Right forelimb (tissue), 1 donor: ENCODE data around the gene RHOA.

ENCODE experiments used
- DNase-seq: peaks from one replicate; pipeline ENCODE4 v3.0.0-alpha.2; 2018

Gene RHOA

GRCh38 chr3:49411968-49412631, at the start of gene RHOA, which contains the start of gene TCTA:
TSS of gene RHOA (minus strand) at chr3:49411976. CDS start at chr3:49375589, 36,387 bp downstream.
TSS of gene TCTA (plus strand) at chr3:49412423. CDS start at chr3:49412427, 4 bp downstream.
- peak; percentile 99 for DNase-seq

DNA sequence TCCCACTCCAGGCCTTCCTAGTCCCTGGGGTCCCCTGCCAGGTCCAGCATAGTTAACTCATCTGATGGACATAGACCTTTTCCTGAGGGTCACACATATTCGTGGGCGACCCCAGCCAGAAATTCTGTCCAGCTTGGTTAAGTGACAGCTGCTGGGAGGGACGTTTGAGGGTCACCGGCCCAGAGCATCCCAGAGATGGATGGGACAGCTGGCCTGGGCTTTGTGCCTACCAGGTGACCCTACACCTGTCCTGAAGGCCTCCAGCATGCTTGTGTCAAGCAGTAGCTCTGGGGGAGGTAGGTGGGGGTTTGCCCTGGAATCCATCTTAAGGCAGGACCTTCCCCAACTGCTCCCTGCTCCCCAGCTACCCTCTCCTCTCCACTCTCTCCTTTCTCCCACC, 49.2 kb upstream of the RHOA start:
- no peak for DNase-seq

DNA sequence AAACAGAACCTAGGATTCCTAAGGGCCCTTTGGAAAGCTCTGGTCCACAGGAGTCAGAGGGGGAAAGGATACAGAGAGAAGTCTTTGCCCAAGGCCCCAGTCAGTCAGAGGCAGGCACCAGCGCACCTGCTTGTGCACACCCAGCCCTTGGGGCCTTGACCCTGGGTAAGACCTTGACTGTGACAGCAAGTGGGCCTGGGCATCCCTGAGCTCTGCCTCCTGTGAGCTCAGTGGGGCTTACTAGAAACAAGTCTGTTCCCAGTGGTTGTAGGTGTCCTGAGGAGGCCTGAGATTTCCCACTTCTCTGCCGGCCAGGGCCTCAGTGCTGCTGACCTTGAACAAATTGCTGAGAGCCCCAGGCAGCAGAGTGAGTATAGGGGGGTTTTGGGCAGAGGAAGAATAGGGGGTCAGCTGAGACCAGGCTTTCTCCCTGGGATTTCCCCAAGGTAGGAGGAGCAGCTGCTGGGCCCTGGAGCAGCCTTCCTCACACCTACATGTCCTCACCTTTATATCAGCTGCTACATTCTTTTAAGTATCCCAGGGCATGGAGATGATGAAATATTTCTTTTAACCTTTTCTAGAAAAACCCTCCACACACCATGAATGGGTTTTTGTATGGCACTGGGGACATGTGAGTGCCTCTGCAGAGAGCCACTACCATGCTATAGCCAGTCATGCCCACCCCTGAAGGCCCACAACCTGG, 48.6 kb upstream of the RHOA start:
- no peak for DNase-seq

DNA sequence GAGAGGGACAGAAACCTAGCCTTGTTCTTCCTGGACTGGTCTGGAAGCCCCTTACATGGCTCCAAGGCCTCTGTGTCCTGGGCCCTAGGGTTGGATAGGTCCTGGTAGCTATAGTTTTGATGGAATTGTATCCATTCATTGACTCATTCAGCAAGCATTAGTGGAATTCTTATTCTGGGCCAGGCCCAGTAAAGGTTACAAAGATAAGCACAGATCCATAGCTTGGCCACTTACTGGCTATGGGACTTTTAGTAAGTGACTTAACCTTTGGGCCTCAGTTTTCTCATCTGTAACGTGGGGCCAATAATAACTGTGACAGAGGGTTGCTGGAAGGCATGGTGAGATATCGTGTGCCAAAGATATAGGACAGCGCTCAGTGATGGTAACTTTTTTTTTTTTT, 44.7 kb upstream of the RHOA start:
- no peak for DNase-seq

DNA sequence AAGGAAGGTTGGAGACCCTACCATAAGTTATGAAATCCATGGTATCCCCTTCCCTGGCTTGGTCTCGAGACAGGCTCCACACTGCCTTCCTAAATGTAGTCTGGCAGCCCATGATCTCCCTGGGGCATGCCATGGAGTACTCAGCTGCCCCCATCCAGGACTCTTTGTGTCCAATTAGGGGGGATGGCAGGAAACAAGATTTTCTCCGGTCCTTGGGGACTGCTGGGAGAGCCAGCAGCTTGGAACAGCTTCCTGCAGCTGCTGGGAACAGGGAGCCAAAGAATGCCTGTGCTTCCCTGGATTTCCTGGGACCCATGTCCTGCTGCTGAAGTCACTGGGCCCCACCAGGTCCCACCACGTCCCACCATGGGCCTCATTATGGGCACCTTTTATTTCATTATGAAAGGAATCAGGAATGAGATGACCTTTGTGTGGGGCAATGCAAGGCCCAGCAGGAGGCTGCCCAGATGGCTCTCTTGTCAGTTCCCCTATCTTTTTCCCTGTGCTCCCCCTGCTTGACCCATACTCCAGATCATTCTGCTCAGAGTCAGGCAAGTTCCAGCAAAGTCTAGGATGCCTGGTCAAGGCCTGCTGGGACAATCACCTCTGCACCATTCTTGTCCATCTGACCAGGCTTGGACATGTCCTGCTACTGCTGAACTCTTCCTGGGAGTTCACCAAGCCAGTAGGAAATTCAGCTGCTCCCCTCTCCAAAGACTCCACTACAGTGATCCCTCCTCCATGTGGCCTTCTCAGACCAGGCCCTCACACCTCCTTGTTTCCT, 43.3 kb upstream of the RHOA start:
- DNase-seq, result peak; percentile 55

DNA sequence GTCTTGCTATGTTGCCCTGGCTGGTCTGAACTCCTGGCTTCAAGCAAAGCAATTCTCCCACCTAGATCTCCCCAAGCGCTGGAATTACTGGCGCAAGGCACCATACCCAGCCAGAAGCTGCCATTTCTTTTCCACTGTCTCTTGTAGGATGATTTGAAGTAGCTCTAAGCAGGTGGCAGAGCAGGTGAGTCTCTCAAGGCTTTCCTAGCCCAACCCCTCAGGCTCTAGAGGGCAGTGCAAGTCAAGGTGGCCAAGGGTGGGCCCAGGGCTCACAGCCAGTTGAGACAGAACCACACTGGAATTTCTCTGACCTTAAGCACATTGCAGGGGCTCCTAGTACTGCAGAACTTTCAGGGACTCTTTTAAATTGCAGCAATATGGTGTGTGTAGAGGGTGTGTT, 42.7 kb upstream of the RHOA start:
- no peak for DNase-seq

DNA sequence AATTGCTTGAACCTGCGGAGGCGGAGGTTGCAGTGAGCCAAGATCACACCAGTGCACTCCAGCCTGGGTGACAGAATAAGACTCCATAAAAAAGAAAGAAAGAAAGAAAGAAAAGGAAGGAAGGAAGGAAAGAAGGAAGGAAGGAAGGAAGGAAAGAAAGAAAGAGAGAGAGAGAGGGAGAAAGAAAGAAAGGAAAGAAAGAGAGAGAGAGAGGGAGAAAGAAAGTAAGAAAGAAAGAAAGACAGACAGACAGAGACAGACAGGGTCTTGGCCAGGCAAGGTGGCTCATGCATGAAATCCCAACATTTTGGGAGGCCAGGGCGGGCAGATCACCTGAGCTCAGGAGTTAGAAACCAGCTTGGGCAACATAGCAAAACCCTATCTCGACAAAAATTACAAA, 41.8 kb upstream of the RHOA start:
- DNase-seq, result no peak

GRCh38 chr3:49445391-49445790, 33.6 kb upstream of the RHOA start:
- DNase-seq, result no peak

GRCh38 chr3:49434731-49435130, 23.0 kb upstream of the RHOA start:
- no peak for DNase-seq

DNA sequence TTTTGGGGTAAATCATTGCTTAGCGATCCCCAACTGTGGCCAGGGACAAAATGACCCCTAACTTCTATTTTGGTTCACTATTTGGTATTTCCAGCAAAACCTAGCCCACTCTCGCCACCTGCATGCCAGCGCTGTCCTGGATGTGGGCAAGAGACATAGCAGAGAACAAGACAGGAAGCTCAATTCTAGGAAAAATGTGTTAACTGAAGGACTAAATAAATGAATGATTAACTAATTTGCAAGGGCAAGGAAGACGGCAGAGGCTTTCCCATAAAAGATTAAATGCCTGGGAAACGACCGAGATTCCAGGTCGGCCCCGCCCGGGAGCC, 16.9 kb upstream of the RHOA start:
- no peak for DNase-seq

- no peak for DNase-seq
These were observed 15.8 kb upstream of the RHOA start for GRCh38 chr3:49427586-49427985.

DNA sequence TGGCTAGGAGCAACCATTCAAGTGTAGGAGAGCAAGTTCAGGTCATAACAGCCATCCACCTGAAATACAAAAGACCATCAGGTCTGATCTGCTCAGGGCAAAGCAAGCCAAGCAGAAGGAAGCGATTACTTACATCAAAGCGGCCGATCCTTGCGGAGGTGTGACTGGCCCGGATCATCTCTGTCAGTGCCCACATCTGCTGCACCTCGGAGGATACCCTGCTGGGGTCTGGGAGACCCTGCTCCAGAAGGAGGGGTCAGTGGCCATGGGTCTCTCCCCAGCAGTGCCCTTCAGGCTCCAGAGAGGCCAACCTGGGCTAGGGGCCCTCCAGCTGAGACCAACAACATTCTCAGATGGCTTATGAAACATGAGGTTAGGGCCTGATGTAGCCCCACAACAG, 13.0 kb upstream of the RHOA start:
- DNase-seq, result no peak

DNA sequence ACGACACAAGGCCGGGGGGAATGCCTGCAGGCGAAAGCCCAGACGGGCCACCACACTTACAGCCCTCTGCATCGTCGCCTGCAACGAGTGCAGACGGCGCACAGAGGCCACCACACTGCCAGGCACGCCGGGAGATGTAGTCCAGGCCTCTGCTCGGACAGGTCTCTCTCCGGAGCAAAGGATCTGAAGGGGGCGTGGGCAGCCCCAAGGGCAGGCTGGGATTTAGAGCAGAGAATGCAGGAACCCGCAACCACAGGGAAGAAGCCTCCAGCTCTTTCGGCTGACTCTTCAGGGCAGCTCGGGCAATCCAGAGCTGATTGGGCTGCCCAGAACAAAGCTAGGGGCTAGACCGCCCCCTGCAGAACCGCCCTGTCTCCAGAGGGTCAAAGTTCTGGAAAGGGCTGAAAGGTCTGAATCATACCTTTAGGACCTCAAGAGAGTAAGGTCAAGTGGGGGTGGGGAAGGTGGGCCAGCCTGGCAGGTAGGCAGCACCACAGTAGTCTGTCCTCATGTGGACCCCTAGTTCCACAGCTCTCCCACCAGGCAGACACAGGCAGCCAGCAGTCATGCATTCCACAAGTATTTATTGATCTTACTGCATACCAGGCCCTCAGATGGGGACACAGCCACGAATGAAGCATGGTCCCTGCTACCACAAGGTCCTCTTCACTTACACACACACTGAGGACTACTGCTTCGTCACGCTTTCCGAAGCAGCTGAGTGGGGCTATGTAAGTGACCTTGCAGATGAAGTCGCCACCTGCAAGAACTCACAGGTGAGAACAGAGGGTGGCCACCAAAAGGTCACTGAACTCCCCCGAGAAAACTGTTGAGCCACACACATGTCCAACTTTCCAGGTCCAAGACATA, 10.8 kb upstream of the RHOA start, which contains the start of gene AMT:
Gene AMT, minus strand, starts transcription at position 95 of the 870 bp plus-strand sequence. Its CDS starts 23 bp downstream, at position 72.
- no peak for DNase-seq

- DNase-seq, result no peak
These were observed 10.2 kb upstream of the RHOA start for GRCh38 chr3:49421890-49422378.

DNA sequence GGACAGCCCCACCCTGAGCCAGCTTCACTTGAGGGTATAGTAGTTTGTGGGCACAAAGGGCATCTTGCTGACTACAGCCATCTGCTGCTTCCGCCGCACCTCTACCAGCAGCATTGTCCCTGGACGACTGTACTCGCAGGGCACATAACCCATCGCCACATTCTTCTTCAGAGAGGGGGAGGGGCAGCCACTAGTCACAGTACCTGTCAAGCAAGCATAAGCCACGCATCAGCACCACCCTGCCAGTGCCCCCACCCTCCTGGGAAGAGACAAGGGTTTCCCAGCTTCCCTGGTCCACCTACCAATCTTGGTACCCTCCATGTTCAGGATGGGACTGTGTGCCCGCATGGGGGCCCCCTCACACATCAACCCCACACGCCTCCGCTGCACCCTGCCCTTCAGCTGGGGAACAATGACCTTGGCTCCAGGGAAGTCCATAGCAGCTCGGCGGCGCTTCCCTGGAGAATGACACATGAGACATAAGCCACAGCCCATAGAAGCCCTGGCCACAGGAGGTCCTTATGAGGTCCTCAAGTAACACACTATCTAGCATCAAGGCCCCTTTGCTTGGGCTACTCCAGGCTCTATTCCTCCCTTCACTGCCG, 5.8 kb upstream of the RHOA start:
- DNase-seq, result no peak

GRCh38 chr3:49416867-49417266, 5.1 kb upstream of the RHOA start:
- no peak for DNase-seq

DNA sequence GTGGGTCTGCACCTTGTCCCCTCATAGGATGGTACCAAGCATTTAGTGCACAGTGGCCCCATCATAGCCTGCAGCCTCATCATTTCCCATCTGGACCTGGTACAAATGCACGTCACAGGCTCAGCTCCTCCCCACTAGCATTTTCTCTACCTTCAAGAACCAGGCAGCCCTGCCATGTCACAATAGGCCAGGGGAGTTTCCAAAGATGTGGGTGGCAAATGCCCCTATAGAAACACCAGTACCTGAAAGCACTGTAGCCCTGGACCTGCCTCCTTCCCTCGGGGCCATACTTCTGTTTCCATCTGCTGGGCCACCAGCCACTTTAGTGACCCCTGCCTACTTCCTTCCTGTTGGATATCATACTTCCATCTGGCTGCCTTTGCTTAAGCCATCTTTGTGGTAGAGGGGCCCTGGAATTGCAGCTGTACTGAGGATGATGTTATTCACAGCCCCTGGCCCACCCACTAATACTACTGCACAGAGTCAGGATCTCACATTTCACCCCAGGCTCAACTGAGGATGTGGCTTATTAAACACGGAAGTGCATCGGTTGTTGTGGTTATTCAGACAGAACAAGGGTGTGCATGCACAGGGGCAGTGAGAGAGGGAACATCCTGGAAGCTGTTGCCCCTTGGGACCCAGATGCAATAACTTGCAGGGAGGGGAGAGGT, 4.3 kb upstream of the RHOA start:
- no peak for DNase-seq

DNA sequence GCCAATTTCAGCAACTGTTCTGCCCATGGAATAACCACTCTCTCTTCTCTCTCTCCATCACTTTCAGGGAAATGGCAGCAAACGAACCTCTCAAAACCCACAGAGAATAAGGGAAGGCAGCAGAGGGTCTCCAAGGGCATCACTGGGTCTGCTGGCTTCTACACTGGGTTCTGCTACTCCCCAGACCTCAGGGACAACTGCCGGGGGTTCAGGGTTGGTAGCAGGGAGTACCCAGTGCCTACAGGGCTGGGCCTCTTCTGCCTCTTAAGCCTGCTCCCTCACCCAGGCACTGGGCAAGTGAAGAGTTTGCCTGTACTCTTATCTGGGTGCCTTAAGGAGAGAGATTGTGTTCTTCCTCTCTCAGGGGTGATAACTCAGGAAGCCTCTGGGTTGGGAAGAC, 3.0 kb upstream of the RHOA start:
- DNase-seq, result no peak

- no peak for DNase-seq
These were observed 1.6 kb upstream of the RHOA start for GRCh38 chr3:49413338-49413734.

- DNase-seq, result no peak
These were observed 1.0 kb upstream of the RHOA start for GRCh38 chr3:49412632-49413337.

GRCh38 chr3:49411535-49411967, 225 bp downstream of the RHOA start:
- peak; percentile 58 for DNase-seq
